ENCODE results near the gene HSPA1B.
A peak's percentile ranks its signal among the peaks of the same experiment; 100 is the strongest.
"Not testable (repeated sequence)": the region's sequence is repeated elsewhere in the genome, so short reads cannot be mapped to it uniquely, and the experiment has no call there.

The HSPA1B gene

GRCh38 chr6:31860349-31860748 is 32.8 kb downstream of the HSPA1B start:
- DNase-seq, result no peak

- no peak for DNase-seq
Observed at GRCh38 chr6:31861150-31861549, 33.6 kb downstream of the HSPA1B start.

- no peak for DNase-seq
Observed at GRCh38 chr6:31861919-31862343, 34.4 kb downstream of the HSPA1B start.

GRCh38 chr6:31862344-31863235 is 35.1 kb downstream of the HSPA1B start, which contains the start of gene NEU1:
NEU1 (minus strand) TSS chr6:31862821; CDS start chr6:31862776, 45 bp downstream.
- peak; percentile 100 for DNase-seq

- not testable (repeated sequence) for DNase-seq
Observed at GRCh38 chr6:31864123-31864562, 36.6 kb downstream of the HSPA1B start.

- DNase-seq, result no peak
Observed at GRCh38 chr6:31864818-31865204, 37.3 kb downstream of the HSPA1B start.

GRCh38 chr6:31865205-31866118 is 37.9 kb downstream of the HSPA1B start:
- DNase-seq, result no peak

- not testable (repeated sequence) for DNase-seq
Observed at GRCh38 chr6:31868658-31868971, 41.1 kb downstream of the HSPA1B start.

- DNase-seq, result no peak
Observed at GRCh38 chr6:31869343-31869742, 41.8 kb downstream of the HSPA1B start.

- no peak for DNase-seq
Observed at GRCh38 chr6:31870385-31870921, 42.9 kb downstream of the HSPA1B start.

GRCh38 chr6:31871046-31871659 is 43.6 kb downstream of the HSPA1B start:
- DNase-seq, result peak; percentile 53

GRCh38 chr6:31874084-31874670 is 46.6 kb downstream of the HSPA1B start:
- no peak for DNase-seq

GRCh38 chr6:31874836-31875572 is 47.5 kb downstream of the HSPA1B start:
- no peak for DNase-seq

GRCh38 chr6:31875877-31876276 is 48.3 kb downstream of the HSPA1B start:
- no peak for DNase-seq

- DNase-seq, result no peak
Observed at GRCh38 chr6:31876357-31876756, 48.8 kb downstream of the HSPA1B start.

GRCh38 chr6:31877125-31877650 is 49.6 kb downstream of the HSPA1B start:
- DNase-seq, result no peak

GRCh38 chr6:31877651-31878161 is 50.2 kb downstream of the HSPA1B start:
- DNase-seq, result no peak

- DNase-seq, result no peak
Observed at GRCh38 chr6:31878222-31878621, 50.7 kb downstream of the HSPA1B start.

GRCh38 chr6:31878726-31879125 is 51.2 kb downstream of the HSPA1B start, which contains the start of gene SLC44A4:
SLC44A4 (minus strand) TSS chr6:31878997; CDS start chr6:31878980, 17 bp downstream.
- DNase-seq, result no peak

- no peak for DNase-seq
Observed at GRCh38 chr6:31879143-31879542, 51.6 kb downstream of the HSPA1B start.
